ENCODE results near the gene GPR87.

DNA sequence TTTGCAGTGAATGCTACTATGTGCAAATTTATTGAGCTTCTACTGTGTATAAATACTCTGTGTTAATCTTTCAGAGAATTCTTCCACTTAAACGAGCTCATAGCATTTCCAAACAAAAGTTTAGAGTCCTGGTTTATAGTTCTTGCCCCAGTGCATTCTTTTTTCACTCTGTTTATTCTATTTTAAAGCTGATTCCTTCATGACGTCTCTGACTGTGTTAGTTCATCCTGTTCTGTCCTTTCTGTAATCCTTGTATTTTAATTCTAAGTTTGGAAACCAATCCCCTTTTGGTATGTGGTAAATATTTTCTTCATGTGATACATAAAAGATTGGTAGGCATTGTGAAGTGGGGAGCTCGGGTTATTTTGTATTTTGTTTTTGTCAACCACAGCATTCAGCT is 57.0 kb downstream of the GPR87 start:
- TF ChIP-seq, protein P1, sequence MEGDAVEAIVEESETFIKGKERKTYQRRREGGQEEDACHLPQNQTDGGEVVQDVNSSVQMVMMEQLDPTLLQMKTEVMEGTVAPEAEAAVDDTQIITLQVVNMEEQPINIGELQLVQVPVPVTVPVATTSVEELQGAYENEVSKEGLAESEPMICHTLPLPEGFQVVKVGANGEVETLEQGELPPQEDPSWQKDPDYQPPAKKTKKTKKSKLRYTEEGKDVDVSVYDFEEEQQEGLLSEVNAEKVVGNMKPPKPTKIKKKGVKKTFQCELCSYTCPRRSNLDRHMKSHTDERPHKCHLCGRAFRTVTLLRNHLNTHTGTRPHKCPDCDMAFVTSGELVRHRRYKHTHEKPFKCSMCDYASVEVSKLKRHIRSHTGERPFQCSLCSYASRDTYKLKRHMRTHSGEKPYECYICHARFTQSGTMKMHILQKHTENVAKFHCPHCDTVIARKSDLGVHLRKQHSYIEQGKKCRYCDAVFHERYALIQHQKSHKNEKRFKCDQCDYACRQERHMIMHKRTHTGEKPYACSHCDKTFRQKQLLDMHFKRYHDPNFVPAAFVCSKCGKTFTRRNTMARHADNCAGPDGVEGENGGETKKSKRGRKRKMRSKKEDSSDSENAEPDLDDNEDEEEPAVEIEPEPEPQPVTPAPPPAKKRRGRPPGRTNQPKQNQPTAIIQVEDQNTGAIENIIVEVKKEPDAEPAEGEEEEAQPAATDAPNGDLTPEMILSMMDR (IDR thresholded peaks at IDR 0.05): no peak
- TF ChIP-seq POLR2A (IDR thresholded peaks at IDR 0.05): no peak
